H1 (cell line): Measurements from ENCODE around the gene ADRA2B.

ENCODE experiments used
- TF ChIP-seq, protein P1 (sequence below): IDR thresholded peaks from 2 replicates; pipeline ENCODE4 v1.6.1; 2012; ENCODE audit warnings: low read length, inconsistent platforms
- TF ChIP-seq, protein P2 (sequence below), 3 experiments: IDR thresholded peaks; 1 replicate in 2 of 3; 2 replicates in 1 of 3; pipeline versions ENCODE4 v1.5.1 to v1.6.1; 2011; ENCODE audit warnings: low read length in 3 of 3, mild to moderate bottlenecking in 3 of 3, inconsistent platforms in 2 of 3, low read depth in 1 of 3, moderate library complexity in 1 of 3; ENCODE audit not compliant: insufficient read depth in 1 of 3; ENCODE audit errors: control extremely low read depth in 1 of 3

DNA sequence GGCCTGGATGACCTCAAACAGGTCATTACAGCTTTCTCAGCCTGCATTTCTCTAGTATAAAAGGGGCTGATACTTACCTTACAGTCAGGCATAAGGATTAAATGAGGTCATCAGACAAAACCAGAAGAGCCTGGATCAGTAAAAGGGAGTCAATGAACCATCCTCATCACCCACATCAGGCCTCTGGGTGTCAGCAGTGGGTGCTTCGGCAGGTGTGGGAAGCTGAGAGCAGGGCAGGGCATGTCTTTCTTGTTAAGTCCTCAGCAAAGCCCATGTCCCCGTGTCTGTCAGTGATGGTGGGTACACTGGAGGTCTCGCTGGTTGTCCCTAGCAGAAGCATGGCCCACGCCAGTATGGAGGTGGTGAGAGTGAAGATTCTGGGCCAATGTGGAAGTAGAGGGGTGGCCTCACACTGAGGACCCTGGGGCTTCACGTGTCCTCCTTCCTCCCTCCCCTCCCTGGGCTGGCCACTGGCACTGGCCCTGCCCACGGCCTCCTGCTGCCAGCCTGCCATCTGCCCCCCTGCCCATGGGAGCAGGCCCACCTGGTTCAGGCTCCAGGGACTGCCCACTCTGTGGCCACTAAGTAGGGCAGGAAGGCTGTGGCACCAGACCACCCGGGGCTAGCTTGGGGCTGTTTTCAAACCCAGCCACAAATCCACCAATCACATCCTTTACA, 4.4 kb downstream of the ADRA2B start:
- TF ChIP-seq, protein P1, sequence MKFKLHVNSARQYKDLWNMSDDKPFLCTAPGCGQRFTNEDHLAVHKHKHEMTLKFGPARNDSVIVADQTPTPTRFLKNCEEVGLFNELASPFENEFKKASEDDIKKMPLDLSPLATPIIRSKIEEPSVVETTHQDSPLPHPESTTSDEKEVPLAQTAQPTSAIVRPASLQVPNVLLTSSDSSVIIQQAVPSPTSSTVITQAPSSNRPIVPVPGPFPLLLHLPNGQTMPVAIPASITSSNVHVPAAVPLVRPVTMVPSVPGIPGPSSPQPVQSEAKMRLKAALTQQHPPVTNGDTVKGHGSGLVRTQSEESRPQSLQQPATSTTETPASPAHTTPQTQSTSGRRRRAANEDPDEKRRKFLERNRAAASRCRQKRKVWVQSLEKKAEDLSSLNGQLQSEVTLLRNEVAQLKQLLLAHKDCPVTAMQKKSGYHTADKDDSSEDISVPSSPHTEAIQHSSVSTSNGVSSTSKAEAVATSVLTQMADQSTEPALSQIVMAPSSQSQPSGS = no peak
- TF ChIP-seq, protein P2, sequence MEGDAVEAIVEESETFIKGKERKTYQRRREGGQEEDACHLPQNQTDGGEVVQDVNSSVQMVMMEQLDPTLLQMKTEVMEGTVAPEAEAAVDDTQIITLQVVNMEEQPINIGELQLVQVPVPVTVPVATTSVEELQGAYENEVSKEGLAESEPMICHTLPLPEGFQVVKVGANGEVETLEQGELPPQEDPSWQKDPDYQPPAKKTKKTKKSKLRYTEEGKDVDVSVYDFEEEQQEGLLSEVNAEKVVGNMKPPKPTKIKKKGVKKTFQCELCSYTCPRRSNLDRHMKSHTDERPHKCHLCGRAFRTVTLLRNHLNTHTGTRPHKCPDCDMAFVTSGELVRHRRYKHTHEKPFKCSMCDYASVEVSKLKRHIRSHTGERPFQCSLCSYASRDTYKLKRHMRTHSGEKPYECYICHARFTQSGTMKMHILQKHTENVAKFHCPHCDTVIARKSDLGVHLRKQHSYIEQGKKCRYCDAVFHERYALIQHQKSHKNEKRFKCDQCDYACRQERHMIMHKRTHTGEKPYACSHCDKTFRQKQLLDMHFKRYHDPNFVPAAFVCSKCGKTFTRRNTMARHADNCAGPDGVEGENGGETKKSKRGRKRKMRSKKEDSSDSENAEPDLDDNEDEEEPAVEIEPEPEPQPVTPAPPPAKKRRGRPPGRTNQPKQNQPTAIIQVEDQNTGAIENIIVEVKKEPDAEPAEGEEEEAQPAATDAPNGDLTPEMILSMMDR (IDR thresholded peaks at IDR 0.05; ENCODE audit: control extremely low read depth in 1 of 3, insufficient read depth in 1 of 3, low read depth in 1 of 3, low read length in 3 of 3) = no peak
